ENCODE data around the gene EEIG1.
A peak's percentile ranks its signal among the peaks of the same experiment; 100 is the strongest.

Gene EEIG1

DNA sequence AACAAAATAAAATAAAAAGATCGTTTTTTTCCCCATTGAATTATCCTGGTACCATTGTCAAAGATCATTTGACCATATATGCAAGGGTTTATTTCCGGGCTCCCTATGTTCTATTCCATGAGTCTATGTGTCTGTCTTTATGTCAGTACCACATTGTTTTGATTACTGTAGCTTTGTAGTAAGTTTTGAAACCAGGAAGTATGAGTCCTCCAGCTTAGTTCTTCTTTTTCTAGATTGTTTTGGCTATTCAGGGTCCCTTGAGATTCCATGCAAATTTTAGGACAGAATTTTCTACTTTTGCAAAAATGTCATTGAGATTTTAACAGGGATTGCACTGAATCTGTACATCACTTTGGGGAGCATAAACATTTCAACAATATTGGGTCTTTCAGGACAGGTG lies 18.7 kb upstream of the EEIG1 start:
- DNase-seq, result no peak

GRCh38 chr9:127993721-127994120 lies 12.9 kb upstream of the EEIG1 start:
- DNase-seq, result no peak

GRCh38 chr9:127991757-127992274 lies 11.0 kb upstream of the EEIG1 start:
- no peak for DNase-seq

DNA sequence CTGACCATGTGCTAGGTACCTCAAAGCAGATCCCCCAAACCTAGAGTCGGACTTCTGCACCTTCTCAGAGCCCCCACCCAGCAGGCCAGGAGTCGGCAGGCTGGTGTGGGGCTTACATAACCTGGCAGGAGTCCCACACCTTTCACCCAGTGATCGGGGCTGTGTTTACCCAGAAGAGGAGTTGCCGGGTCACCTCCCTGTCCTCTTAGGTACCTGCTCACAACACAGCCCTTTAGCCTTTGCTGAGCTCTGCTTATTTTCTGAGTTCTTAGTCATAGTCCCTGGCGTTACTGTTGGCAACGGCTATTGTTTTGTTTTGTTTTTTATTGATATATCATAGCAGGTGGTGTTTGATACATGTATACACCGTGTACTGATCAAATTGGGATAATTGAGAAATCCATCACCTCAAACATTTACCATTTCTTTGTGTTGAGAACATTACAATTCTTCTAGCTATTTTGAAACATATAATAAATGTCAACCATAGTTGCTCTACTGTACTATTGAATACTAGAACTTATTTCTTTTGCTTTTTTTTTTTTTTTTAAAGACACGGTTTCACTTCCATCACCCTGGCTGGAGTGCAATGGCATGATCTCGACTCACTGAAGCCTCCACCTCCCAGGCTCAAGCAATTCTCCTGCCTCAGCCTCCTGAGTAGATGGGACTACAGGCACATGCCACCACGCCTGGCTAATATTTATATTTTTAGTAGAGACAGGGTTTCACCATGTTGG lies 10.4 kb upstream of the EEIG1 start:
- no peak for DNase-seq

- DNase-seq, result no peak
These were observed 9.8 kb upstream of the EEIG1 start for GRCh38 chr9:127990554-127990953.

GRCh38 chr9:127989094-127989493 lies 8.3 kb upstream of the EEIG1 start:
- DNase-seq, result no peak

GRCh38 chr9:127987103-127987614 lies 6.4 kb upstream of the EEIG1 start:
- DNase-seq, result no peak

DNA sequence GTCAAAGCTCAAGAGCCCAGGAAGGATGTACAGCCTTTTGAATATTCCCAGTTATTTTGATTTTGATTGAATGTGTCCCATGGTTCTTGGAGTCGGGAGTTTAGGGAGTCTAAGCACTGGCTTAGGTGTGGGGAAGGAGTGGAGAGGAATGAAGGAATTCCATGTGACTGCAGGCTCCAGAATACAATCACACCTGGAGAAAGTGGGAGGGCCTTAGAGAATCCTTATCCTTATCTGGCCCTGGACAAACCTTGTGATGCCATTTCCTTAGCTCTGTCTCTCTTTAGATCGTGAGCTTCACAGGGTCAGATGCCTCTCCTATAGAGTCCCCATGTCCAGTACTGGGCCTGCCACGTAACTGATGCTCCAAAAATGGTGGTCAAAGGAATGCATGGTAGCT lies 4.2 kb upstream of the EEIG1 start:
- DNase-seq, result no peak

GRCh38 chr9:127983847-127984289 lies 3.1 kb upstream of the EEIG1 start:
- DNase-seq, result peak; percentile 93

GRCh38 chr9:127982912-127983311 lies 2.1 kb upstream of the EEIG1 start:
- no peak for DNase-seq

DNA sequence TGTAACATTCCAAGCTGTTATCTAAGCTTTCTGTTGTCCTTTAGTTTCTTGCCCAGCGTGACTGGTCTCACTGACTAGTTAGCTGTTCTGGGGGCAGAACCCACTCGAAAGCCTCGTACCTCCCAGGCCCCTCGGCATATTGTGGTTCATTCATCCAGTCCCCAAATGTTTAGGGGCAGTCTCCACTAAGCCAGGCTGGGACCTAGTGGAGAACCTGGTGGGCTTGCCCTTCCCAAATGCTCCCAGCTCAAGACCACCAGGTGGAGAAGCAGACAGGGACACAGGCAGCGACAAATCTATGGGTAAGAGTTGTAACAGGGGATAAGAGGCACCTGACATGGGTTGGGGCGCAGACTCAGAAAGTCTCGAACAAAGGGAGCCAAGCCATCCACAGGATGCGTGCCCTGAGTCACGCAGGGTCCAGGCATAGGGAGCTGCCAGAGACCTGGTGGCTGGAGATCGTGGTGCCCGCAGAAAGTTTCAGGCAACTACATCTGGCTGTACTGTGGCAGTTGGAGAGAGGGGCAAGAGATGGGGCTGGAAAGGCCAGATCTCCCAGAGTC lies 851 bp upstream of the EEIG1 start:
- no peak for DNase-seq

DNA sequence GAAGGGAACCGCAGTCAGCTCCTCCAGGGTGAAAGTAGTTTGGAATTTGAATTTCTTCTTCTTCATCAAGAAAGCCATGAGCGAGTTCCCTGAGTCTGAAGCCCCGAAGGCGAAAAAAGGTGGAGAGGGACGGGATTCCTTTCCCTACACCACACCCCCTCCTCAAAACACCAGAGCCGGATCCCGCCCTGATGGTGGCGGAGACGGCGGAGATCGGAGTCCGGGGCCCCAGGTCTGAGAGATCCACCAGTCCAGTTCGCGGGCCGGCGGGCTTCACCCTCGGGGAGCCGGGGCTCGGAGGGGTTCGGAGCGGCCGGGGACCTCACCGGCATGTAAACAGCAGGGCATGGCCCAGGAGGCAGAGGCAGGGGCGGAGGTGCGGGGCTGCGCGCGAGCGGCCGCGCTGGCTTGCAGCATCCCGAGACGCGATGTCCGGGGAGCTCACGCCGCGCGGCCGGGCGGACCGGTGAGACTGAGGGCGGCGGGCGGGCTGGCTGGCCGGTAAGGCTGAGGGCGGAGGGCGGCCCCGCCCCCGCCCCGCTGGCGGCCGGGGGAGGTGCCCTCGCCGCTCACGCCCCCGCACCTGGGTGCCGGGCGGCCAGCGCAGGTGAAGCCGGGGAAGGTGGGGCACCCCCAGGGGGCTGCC lies 606 bp downstream of the EEIG1 start:
- no peak for DNase-seq

DNA sequence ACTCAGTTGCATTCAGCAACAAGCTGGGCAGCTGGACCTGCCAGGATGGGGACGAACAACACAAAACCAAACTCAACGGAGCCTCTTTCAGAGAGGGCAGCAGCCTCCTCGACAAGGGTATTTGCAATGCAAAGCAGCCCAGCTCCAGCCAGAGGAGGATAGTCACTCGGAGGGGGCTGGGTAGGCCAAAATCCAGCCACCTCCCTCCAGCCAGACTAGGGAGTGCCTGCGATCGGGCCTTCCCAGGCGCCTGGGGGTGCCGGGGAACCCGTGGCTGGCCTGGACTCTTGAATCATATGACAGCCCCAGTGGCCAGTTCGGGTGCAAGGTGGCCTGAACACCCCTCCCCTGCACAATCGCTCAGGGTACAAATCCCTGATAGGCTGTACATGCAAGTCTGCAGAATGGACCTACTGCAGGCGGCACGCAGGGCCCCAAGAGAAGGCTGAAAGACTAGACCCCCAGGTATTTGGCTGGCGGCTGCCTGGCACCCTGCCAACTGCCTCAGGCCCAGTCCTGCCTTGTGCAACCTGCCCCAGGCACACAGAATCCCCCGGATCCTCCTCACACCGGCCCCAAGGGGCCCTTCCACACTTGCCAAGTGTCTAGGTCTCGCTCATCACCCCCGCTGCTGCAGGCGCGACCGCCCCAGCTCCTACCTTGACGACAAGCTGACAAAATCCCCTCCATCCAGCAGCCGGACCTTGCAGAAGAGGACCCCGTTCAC lies 1.3 kb downstream of the EEIG1 start:
- peak; percentile 90 for DNase-seq

DNA sequence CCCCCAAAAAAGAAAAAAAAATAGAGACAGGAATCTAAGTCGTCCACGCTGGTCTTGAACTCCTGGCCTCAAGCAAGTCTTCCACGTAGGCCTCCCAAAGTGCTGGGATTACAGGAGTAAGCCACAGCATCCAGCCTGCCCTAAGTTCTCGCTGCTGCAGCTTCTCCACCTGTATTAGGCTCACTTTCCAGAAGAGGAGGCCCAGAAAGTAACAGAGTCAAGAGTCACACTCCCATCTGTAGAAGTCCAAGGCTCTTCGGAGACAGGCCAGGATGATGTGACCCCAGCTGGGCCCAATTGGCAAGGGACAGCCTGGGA lies 1.8 kb downstream of the EEIG1 start:
- no peak for DNase-seq

DNA sequence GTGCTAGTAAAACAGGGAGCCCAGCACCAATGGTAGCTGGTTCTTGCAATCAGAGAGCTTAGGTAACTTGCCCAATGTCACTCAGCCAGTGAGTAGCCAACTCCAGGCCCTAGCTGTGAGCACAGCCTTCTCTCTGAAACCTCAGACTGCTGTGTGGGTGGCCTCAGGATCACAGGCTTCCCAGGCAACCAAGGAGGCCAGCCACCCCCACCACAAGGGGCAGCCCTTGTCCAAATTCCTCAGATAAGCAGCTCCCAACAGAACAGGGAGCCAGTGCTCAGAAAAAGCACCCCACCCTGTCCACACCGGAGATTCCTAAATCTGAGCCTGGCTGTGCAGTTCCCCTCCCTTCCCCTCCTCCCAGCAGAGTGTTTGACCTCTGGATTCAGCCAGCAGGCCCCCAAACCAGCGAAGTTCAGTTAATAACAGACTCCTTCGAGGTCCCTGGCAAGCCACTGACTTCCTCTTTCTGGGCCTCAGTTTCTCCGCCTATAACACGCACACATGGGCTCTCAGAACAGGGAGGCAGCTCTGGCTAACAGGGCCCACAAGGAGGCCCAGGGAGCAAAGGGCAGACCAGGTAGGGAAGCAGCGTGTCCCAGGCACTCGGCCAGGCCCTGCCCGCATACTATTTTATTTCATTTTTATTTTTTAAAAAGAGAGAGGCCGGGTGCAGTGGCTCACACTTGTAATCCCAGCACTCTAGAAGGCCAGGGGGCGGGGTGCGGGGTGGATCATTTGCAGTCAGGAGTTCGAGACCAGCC lies 2.7 kb downstream of the EEIG1 start:
- no peak for DNase-seq

DNA sequence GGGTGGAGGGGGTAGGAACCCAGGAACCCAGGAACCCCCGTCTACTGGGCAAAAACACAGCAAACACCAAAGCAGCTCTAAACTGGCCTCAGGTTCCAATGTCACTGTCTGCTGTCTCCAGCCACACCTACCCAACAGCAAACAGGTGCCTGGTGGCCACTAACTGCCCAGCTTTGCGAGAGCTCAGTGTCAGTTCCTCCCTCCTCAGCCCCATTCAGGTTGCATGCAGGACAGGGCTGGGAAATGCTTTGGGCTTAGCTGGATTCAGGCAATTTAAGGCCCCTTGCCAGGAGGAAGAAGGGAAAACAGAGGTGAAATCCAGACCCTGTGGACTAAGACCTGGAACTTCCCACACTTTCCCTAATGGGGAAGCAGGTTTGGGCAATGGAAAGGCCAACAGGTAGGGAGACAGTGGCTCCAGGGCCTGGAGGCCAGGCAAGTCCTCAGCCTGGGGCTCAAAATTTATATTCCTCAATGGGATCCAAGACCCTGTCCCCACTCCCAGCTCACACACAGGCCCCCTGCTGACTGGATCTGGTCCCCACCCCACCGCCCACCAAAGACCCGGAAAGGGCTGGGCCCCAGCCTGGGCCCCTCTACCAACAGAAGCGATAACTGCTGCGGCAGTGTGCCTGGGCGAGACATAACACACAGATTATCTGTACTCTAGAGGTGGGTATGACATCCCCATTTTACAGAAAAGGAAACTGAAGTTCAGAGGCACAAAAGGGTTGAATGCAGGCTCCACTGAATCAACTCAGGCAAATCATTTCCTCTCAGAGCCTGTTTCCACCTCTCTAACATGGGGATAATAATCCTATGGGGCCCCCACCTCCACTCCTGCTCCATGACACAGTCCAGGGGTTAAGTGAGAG lies 3.5 kb downstream of the EEIG1 start:
- no peak for DNase-seq

DNA sequence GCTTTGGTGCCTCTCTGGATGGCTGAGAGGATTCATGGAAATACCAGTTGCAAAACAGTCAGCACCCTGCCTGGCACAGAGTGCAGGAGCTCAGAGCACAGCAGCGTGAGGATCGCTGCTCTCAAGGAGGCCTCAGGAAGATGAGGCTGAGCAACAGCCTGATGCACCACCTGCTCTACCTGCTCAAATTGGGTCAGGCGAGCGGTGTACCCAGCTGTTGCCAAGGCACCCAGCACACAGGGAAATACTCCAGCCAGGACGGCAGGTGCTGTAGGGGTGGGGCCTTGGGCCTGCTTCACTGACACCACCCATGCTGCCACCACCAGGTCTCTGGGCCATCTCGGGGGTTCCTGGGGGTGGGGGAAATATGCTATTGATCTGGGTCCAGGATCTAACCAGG lies 4.3 kb downstream of the EEIG1 start:
- DNase-seq, result peak; percentile 94

DNA sequence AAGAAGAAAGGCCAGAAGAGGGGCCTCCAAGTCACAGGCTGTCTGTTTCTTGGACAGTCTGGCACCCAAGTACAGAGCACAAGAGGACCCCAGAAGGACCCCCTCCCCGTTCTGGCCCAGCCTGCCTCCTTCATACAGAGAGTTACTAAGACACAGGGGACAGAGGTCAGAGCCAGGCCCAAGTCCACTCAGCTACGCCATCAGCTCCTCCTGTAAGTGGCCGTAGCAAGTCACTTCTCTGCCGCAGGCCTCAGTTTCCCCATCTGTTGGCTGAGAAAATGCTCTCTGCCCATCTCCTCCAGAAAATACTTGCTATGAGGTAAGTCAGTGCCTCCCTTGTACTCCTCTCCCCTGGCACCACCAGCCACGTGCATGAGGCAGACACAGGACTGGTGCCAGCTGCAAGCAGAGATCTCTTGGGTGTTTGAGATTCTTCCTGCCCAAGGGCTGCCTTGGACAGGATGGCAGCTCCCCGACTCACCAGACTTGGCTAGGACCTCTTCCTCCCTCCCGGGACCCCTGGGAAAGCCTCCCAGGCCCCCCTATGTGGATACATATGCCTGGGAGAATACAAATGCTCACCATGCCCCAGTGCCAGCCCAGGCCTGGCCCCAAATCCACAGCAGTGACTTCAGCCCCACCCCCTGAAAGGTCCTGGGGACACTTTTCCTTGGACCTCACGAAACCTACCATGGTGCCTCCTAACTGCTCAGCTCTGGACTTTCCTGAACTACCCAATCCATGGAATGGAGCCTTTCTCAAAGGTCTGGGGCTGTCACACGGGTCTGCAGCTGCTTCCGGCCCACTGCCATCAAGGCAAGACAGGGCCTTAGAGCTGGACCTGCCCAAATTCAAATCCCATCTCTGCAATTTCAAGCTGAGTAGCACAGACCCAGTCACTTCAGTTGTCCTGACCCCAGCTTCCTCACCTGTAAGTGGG lies 5.1 kb downstream of the EEIG1 start:
- DNase-seq, result no peak

DNA sequence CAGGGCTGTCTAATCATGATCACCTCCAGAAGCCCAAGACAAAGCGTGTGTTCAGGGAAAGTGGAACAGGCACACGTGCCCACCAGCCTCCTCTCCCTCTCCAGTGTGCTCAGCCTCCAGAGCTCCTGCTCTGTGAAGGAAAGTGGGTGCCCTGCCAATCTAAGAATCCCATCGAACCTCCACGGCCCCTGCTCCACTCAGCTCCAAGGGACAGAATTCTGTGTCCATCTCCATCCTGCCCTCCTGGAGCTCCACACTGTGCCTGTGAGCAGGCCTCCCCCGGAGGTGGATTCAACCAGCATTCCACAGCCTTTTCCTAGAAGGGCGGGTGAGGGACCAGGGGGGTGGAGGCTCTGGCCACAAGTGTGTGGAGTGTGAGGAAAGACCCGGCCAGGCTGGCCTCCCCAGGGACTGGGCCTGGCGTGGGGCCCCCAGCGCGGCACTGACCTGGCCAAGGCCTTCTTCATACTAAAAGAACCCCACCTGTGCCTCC lies 6.0 kb downstream of the EEIG1 start:
- no peak for DNase-seq
